ES-I3 (cell line): ENCODE measurements around the gene MAN1C1.

Source experiments
- H3K36me3 ChIP-seq: 2 replicates; pipeline ENCODE4 v1.6.1; 2013; ENCODE audit warnings: mild to moderate bottlenecking, low read length, control low read depth, moderate library complexity; ENCODE audit not compliant: insufficient read depth
- H3K4me1 ChIP-seq: 2 replicates; pipeline ENCODE4 v1.6.1; 2013; ENCODE audit warnings: mild to moderate bottlenecking, control low read depth, low read length; ENCODE audit not compliant: insufficient read depth
- H3K9ac ChIP-seq: 2 replicates; pipeline ENCODE4 v1.6.1; 2013; ENCODE audit warnings: low read depth, mild to moderate bottlenecking, low read length, moderate library complexity
- H3K9me3 ChIP-seq: 2 replicates; pipeline ENCODE4 v1.6.1; 2013; ENCODE audit warnings: mild to moderate bottlenecking, low read length, moderate library complexity; ENCODE audit not compliant: control insufficient read depth, insufficient read depth

Gene MAN1C1

GRCh38 chr1:25700626-25701025, 84.0 kb downstream of the MAN1C1 start:
- no peaks in the 10 kb centered on the region for H3K36me3 ChIP-seq
- H3K4me1 ChIP-seq, result peaks cover 53% of the 10 kb centered on the region
- H3K9me3 ChIP-seq, result no peaks in the 10 kb centered on the region
- no peak overlapping the region for H3K9ac ChIP-seq

- Histone ChIP-seq H3K9ac (no peak overlapping the region), H3K36me3 (no peaks in the 10 kb centered on the region), H3K9me3 (no peaks in the 10 kb centered on the region)
Observed at GRCh38 chr1:25701030-25701785, 84.6 kb downstream of the MAN1C1 start.

GRCh38 chr1:25702101-25702775, 85.6 kb downstream of the MAN1C1 start:
- no peaks in the 10 kb centered on the region for H3K36me3 ChIP-seq
- no peaks in the 10 kb centered on the region for H3K9me3 ChIP-seq
- H3K9ac ChIP-seq, result no peak overlapping the region
- H3K4me1 ChIP-seq, result peaks cover 57% of the 10 kb centered on the region

More at GRCh38 chr1:25701030-25701785, 84.6 kb downstream of the MAN1C1 start:
- peaks cover 52% of the 10 kb centered on the region for H3K4me1 ChIP-seq

GRCh38 chr1:25703041-25703440, 86.5 kb downstream of the MAN1C1 start:
- Histone ChIP-seq H3K4me1 (peaks cover 59% of the 10 kb centered on the region), H3K9ac (no peak overlapping the region), H3K36me3 (no peaks in the 10 kb centered on the region), H3K9me3 (no peaks in the 10 kb centered on the region)

GRCh38 chr1:25703671-25704266, 87.2 kb downstream of the MAN1C1 start:
- Histone ChIP-seq H3K9ac (no peak overlapping the region), H3K36me3 (no peaks in the 10 kb centered on the region), H3K9me3 (no peaks in the 10 kb centered on the region), H3K4me1 (peaks cover 63% of the 10 kb centered on the region)

- H3K4me1 ChIP-seq, result peaks cover 66% of the 10 kb centered on the region
- H3K9me3 ChIP-seq, result no peaks in the 10 kb centered on the region
- H3K36me3 ChIP-seq, result no peaks in the 10 kb centered on the region
- H3K9ac ChIP-seq, result no peak overlapping the region
Observed at GRCh38 chr1:25704267-25704691, 87.7 kb downstream of the MAN1C1 start.

- H3K36me3 ChIP-seq, result no peaks in the 10 kb centered on the region; the same call in 1 of the 2 replicates
- peaks cover 55% of the 10 kb centered on the region for H3K4me1 ChIP-seq
- no peak overlapping the region for H3K9ac ChIP-seq
- H3K9me3 ChIP-seq, result no peaks in the 10 kb centered on the region
Observed at GRCh38 chr1:25705699-25706098, 89.1 kb downstream of the MAN1C1 start.

- Histone ChIP-seq H3K36me3 (no peaks in the 10 kb centered on the region; the same call in 1 of the 2 replicates), H3K9me3 (no peaks in the 10 kb centered on the region), H3K4me1 (peaks cover 55% of the 10 kb centered on the region), H3K9ac (no peak overlapping the region)
Observed at GRCh38 chr1:25706146-25707089, 89.8 kb downstream of the MAN1C1 start.

GRCh38 chr1:25707280-25708016, 90.9 kb downstream of the MAN1C1 start:
- no peaks in the 10 kb centered on the region for H3K9me3 ChIP-seq
- peak overlapping the region; percentile 1; the same call in 1 of the 2 replicates for H3K9ac ChIP-seq
- H3K4me1 ChIP-seq, result peaks cover 55% of the 10 kb centered on the region
- no peaks in the 10 kb centered on the region; the same call in 1 of the 2 replicates for H3K36me3 ChIP-seq

GRCh38 chr1:25710583-25711347, 94.2 kb downstream of the MAN1C1 start:
- Histone ChIP-seq H3K36me3 (no peaks in the 10 kb centered on the region; the same call in 1 of the 2 replicates), H3K9me3 (no peaks in the 10 kb centered on the region), H3K4me1 (peaks cover 43% of the 10 kb centered on the region), H3K9ac (no peak overlapping the region)

GRCh38 chr1:25711555-25712298, 95.1 kb downstream of the MAN1C1 start:
- Histone ChIP-seq H3K36me3 (no peaks in the 10 kb centered on the region; the same call in 1 of the 2 replicates), H3K4me1 (peaks cover 34% of the 10 kb centered on the region), H3K9me3 (no peaks in the 10 kb centered on the region), H3K9ac (no peak overlapping the region)

- H3K9ac ChIP-seq, result no peak overlapping the region
- H3K9me3 ChIP-seq, result no peaks in the 10 kb centered on the region
- H3K4me1 ChIP-seq, result peaks cover 27% of the 10 kb centered on the region
- no peaks in the 10 kb centered on the region; the same call in 1 of the 2 replicates for H3K36me3 ChIP-seq
Observed at GRCh38 chr1:25712299-25712970, 95.8 kb downstream of the MAN1C1 start.
